Renal cortical epithelial cell (primary cell): ENCODE results near the gene CD164L2. TPM values are rescaled to one million over a fixed set of nuclear protein-coding genes. Genes with fewer than 3 reads are reported as not detected.

ENCODE experiments used
- DNase-seq: peaks from one replicate; pipeline ENCODE4 v3.0.0-alpha.2; 2011; ENCODE audit warnings: low read depth
- total RNA-seq: library from RNA; depleted of rRNA; stranded (reverse); fragments of >200 nt; gene quantifications from 2 replicates; pipeline ENCODE4 v1.2.3, GENCODE V29; 2014

The CD164L2 gene
- total RNA-seq, 1 donor from 2014 or later = not detected

DNA sequence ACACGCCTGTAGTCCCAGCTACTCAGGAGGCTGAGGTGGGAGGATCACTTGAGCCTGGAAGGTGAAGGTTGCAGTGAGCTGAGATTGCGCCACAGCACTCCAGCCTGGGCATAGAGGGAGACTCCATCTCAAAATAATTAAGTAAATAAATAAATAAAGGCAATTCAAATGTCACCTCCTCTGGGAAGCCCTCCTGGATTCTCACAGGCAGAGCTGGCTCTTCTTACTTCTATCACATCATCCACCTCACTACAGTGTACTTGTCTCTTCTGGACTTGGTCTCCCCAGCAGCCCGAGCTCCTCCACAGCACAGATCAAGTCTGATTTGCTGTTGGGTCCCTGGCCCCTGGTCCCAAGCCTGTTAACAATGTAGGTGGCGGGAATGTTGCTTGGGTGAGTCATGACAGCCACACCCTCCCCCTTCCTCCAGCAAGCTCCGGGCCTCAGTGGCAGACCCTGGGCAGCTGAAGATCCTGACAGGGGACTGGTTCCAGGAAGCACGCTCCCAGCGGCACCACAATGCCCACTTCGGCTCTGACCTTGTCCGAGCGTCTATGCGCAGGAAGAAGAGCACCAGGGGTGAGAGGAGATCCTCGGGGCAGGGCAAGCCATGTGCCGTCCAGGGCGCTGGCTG is 36.0 kb downstream of the CD164L2 start:
- DNase-seq = no peak

- DNase-seq = no peak
These were observed 36.8 kb downstream of the CD164L2 start for GRCh38 chr1:27346357-27346756.

GRCh38 chr1:27345272-27345671 is 37.9 kb downstream of the CD164L2 start:
- DNase-seq = no peak

DNA sequence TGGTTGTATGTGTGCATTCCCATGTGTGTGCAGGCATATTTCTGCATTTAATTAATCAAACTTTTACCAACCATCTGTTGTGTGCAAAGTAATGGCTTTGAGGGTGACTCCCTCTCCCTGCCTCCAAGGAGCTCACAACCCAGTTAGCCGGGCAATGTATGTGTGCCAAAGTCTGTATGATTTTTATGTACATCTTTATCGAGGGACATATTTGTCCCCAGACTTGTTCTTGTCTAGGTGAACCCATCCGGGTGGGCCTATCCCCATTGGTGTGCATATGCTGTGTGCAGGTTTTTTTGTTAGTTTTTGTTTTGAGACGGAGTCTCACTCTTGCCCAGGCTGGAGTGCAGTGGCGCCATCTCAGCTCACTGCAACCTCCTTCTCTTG is 39.5 kb downstream of the CD164L2 start:
- DNase-seq = no peak

DNA sequence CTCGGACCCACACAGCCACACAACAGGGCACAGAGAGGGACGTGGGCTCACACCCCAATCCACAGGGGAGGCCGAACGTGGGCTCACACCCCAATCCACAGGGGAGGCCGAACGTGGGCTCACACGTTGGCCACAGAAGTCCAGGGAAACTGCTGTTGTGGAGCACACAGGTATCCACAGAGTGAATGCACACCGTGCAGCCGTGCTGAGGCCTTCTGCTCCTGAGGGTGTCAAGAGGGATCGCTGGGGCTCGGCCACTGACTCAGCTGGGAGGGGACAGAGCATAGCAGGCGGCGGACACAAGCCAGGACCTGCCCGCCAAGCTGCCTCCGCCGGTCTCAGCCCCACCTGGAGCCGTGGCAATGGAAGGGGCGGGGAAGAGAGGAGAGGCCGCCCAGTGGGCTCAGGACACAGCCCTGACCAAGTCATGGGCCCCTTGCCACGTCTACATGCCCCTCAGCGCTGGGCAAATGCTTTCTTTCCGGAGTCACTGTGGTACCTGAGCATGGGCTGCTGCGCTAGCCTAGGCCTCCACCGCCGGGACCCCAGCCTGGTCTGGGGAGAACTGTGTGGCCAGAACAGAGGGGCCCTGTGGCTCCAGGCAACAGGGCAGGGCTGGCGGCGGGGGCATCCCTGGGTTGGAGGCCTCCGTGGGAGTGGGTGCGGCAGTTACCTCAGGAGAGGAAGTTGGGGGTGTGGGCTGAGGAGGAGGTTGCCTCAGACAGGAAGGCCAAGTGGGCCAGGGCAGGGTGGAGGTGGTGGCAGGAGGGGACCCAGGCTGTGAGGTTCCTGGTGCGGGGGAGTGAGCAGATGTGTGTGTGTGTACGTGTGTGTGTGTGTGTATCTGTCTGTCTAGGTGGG is 40.1 kb downstream of the CD164L2 start:
- no peak for DNase-seq

- DNase-seq = no peak
These were observed 40.7 kb downstream of the CD164L2 start for GRCh38 chr1:27342391-27342777.

- DNase-seq = peak; percentile 56
These were observed 41.4 kb downstream of the CD164L2 start, which contains the start of gene SYTL1 for GRCh38 chr1:27341525-27342252. SYTL1 (plus strand) TSS chr1:27342022; CDS start chr1:27345335, 3,313 bp downstream.

DNA sequence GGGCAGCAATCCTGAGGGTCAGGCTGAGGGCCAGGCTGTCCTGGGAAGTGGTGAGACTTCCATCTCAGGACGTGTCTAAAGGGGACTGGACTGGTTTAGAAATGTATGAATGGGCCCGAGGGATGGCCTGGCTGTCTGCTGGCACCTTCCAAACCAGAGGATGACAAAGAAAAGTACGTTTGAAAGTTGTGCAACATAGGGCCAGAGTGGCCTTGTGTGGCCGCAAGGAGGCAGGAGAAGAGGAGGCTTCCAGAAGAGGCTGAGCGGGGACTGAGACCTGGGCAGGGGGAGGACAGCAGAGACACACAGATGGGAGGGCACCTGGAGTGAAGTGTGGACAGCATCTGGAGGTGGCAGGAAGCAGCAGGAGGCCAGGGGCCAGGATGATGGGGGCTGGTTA is 43.9 kb downstream of the CD164L2 start:
- DNase-seq = no peak

- DNase-seq = no peak
These were observed 44.4 kb downstream of the CD164L2 start for GRCh38 chr1:27338751-27339150.

DNA sequence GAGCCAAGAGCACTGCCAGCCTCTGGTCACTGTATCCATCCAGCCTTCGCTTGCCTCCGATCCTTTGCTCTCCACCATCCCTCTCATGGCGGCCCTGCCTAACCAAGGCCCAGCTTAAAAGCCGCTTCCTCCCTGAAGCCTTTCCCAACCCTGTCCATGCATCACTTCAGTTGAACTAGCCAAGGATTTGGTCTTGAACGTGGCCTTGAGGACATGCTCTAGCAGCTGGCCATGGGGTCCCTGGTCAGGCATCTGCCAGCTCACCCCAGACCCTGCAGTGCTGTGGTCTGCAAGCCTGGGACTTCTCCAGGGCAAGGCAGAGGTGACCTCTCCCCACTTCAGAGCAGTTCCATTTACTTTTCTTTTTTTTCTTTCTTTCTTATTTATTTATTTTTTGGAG is 46.4 kb downstream of the CD164L2 start:
- no peak for DNase-seq

DNA sequence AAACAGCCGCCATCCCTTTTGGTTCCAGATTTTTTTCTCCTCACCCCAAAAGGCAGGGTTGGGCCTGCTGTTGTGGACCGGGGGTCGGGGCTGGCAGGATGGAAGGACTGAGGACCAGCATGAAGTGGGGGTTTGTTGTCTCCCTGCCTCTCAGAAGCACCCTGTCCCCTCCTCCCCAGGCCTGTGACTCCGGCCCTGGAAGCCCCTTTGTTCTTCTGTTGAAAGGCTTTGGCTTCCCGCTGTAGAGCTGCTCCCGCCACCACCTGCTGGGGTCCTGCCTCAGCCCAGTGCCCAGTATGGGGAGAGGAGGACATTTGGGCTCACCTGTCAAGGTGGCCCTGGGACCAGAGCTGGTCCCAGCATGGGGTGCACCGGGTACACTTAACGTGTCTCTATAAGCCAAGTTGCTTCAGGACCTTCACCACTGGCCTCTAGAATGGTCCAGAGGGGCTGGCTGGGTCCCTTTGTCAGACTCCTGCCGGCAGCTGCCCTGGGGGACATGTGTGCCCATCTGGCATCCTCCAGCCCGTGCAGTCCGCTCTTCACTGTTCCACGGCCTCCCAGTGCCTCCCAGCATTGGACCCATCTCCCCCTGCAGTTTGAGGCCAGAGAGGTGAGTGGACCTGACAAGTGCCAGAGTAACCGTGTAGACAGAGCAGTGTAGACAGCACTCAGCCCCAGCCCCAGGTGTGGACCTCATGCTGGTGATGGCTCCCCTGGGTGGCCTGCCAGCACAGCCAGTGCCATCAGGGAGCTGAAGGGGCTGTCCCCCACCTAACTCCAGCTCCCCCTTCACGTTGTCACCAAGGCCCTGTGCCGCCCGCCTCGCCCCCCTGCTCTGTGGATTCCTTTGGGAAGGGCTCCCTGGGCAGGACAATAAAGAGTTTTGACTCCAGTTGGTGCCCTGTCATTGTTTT is 47.4 kb downstream of the CD164L2 start:
- no peak for DNase-seq

- DNase-seq = no peak
These were observed 49.3 kb downstream of the CD164L2 start for GRCh38 chr1:27333717-27334279.

GRCh38 chr1:27332536-27333281 is 50.4 kb downstream of the CD164L2 start:
- DNase-seq = no peak

DNA sequence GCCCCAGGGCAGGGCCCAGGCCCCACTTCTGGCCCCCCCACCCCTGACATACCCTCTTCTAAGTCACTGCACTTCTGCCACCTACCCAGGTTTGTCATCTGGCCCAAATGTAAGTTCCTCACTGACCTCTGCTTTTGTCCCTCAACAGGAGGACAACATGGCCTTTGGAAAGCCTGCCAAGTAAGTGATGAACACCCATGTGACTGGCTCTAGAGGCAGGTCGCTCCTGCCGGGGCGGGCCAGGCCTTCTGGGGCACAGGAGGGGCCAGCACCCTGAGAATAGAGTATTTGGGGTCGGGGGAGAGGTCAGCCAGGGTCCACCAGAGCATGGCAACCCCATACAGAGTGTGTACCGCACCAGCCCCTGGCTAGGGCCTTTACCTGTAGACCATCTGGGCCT is 51.2 kb downstream of the CD164L2 start:
- DNase-seq = no peak

DNA sequence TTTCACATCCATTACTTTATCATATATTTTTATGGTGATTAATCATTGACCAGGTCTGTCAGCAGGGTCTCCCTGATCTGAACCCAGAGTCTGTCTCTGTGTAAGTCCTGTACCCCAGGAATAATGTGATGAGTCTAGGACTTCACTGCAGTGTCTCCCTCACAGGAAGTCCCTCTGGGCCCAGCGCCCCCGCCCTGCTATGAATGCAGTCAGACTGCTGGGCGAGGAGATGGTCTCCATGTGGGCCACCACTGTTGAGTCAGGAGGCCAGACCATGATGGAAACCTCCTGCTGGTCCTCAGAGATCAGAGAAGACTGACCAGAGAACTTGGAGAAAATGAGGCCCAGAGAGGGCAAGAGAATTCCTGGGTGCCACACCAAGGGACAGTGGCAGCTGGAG is 51.7 kb downstream of the CD164L2 start:
- no peak for DNase-seq

DNA sequence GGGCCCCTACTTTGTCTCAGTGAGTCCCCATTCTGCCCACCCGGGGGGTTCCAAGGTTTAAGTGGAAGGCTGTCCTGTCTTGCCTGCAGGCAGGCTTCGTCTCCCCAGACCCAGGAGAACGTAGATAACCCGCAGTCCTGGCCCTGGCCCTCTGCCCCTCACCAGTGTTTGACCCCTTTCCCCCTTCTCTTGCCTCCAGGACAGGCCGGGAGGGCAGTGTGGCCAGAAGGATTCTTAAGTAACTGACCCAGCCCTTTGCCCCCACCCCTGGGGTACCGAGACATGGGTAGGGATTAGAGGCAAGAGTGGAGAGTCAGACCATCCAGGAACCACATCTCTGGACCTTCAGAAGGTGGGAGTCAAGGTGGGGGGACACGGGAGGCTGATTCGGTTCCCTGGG is 52.3 kb downstream of the CD164L2 start:
- no peak for DNase-seq
